NCI-H1092 (cell line): ENCODE data around the gene TNS2.

Experiments used
- DNase-seq: peaks from one replicate; lab custom pipeline; 2025; lab: John Stamatoyannopoulos, UW

TNS2 gene

GRCh38 chr12:53068811-53069585, 19.1 kb downstream of the TNS2 start:
- DNase-seq = no peak

GRCh38 chr12:53069621-53070410, 20.0 kb downstream of the TNS2 start:
- no peak for DNase-seq

GRCh38 chr12:53070877-53071492, 21.1 kb downstream of the TNS2 start:
- no peak for DNase-seq

GRCh38 chr12:53071591-53072551, 22.0 kb downstream of the TNS2 start:
- DNase-seq = no peak

- no peak for DNase-seq
Observed at GRCh38 chr12:53073881-53074280, 24.0 kb downstream of the TNS2 start.

- DNase-seq = no peak
Observed at GRCh38 chr12:53074283-53074998, 24.6 kb downstream of the TNS2 start.

GRCh38 chr12:53074999-53075370, 25.1 kb downstream of the TNS2 start:
- DNase-seq = no peak

GRCh38 chr12:53076461-53076860, 26.6 kb downstream of the TNS2 start:
- DNase-seq = no peak

- DNase-seq = no peak
Observed at GRCh38 chr12:53077030-53077429, 27.2 kb downstream of the TNS2 start.

- DNase-seq = no peak
Observed at GRCh38 chr12:53078425-53079225, 28.8 kb downstream of the TNS2 start.

- peak; percentile 87 for DNase-seq
Observed at GRCh38 chr12:53079226-53080117, 29.6 kb downstream of the TNS2 start, which contains the start of gene SPRYD3. Gene SPRYD3, minus strand, starts transcription at chr12:53079390. Its CDS starts 57 bp downstream, at chr12:53079333.

GRCh38 chr12:53082637-53083175, 32.8 kb downstream of the TNS2 start:
- no peak for DNase-seq

GRCh38 chr12:53086361-53086760, 36.5 kb downstream of the TNS2 start:
- DNase-seq = no peak

- no peak for DNase-seq
Observed at GRCh38 chr12:53090105-53090504, 40.2 kb downstream of the TNS2 start.

GRCh38 chr12:53090554-53090953, 40.7 kb downstream of the TNS2 start:
- DNase-seq = no peak

- no peak for DNase-seq
Observed at GRCh38 chr12:53091756-53092155, 41.9 kb downstream of the TNS2 start.

GRCh38 chr12:53093777-53094393, 44.0 kb downstream of the TNS2 start:
- DNase-seq = no peak

GRCh38 chr12:53094394-53094787, 44.5 kb downstream of the TNS2 start:
- DNase-seq = no peak
